ENCODE results near the gene CEACAM16.

CEACAM16 gene

DNA sequence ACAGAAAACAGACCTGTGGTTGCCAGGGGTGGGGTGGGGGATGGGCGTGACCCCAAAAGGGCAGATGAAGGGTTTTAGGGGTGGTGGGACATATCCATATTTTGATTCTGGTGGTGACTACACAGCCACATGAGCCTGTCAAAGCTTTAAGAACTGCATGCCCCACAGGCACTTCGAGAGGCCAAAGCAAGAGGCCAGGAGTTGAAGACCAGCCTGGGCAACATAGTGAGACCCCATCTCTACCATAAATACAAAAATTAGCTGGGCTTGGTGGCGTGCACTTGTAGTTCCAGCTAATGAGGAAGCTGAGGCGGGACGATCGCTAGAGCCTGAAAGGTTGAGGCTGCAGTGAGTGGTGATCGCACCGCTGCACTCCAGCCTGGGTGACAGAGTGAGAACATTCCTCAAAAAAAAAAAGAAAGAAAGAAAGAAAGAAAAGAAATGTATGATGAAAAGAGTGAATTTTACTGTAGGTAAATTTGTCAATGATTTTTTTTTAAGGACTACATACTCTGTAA, 30.6 kb downstream of the CEACAM16 start:
- ATAC-seq (replicated peaks) = no peak
- Mint-ChIP-seq H3K4me3 (no peak overlapping the region), H3K4me1 (ENCODE audit: low read depth in 2 of 2) (peaks cover 1 to 8% of the 10 kb centered on the region in 2 donors), H3K36me3 (ENCODE audit: insufficient read depth) (no peaks in the 10 kb centered on the region), H3K27me3 (no peaks in the 10 kb centered on the region), H3K27ac (no peak overlapping the region), H3K9me3 (no peaks in the 10 kb centered on the region)
- DNase-seq = no peak

DNA sequence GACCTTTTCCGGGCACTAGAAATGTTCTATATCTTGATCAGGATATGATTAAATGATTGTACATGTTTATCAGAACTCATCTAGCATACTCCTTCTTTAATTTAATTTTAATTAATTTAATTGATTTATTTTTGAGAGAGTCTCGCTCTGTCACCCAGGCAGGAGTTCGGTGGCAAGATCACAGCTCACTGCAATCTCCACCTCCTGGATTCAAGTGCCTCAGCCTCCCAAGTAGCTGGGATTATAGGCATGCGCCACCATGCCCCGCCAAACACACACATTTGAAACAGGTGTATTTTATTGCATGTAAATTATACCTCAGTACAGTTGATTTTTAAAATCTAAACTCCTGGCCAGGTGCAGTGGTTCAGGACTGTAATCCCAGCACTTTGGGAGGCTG, 32.1 kb downstream of the CEACAM16 start:
- DNase-seq = no peak
- Mint-ChIP-seq H3K9me3 (no peaks in the 10 kb centered on the region), H3K27me3 (no peaks in the 10 kb centered on the region), H3K27ac (no peak overlapping the region), H3K36me3 (ENCODE audit: insufficient read depth) (peaks cover 3% of the 10 kb centered on the region), H3K4me1 (ENCODE audit: low read depth in 2 of 2) (peaks cover 1 to 11% of the 10 kb centered on the region in 2 donors), H3K4me3 (no peak overlapping the region)
- ATAC-seq (replicated peaks) = no peak

DNA sequence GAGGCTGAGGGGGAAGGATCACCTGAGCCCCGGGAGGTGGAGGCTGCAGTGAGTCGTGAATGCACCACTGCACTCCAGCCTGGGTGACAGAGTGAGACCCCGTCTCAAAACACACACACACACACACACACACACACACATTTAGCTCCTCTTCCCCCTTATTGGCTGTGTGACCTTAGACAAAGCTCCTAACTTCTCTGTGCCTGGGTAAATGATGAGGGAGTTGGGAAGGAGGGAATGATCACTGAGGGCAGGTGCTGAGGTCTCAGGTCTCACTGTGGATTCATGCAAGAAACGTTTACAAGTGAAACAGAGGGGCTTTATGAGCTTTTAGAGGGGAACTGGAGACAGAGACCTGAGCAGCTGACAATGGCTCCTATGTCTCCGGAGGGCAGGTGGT, 32.7 kb downstream of the CEACAM16 start:
- Mint-ChIP-seq H3K36me3 (ENCODE audit: insufficient read depth) (peaks cover 3% of the 10 kb centered on the region), H3K9me3 (no peaks in the 10 kb centered on the region), H3K4me1 (ENCODE audit: low read depth in 2 of 2) (peaks cover 1 to 11% of the 10 kb centered on the region in 2 donors), H3K27ac (no peak overlapping the region), H3K27me3 (no peaks in the 10 kb centered on the region), H3K4me3 (no peak overlapping the region)
- no peak for DNase-seq
- no peak for ATAC-seq (replicated peaks)

GRCh38 chr19:44732235-44733014, 33.5 kb downstream of the CEACAM16 start:
- no peak overlapping the region for H3K27ac Mint-ChIP-seq
- DNase-seq (no peak), ATAC-seq (replicated peaks) (no peak)
- H3K27me3 Mint-ChIP-seq = no peaks in the 10 kb centered on the region
- peaks cover 3% of the 10 kb centered on the region for H3K36me3 Mint-ChIP-seq (ENCODE audit: insufficient read depth)
- peaks cover 9 to 18% of the 10 kb centered on the region in 2 donors for H3K4me1 Mint-ChIP-seq (ENCODE audit: low read depth in 2 of 2)
- H3K4me3 Mint-ChIP-seq = no peak overlapping the region
- no peaks in the 10 kb centered on the region for H3K9me3 Mint-ChIP-seq

DNA sequence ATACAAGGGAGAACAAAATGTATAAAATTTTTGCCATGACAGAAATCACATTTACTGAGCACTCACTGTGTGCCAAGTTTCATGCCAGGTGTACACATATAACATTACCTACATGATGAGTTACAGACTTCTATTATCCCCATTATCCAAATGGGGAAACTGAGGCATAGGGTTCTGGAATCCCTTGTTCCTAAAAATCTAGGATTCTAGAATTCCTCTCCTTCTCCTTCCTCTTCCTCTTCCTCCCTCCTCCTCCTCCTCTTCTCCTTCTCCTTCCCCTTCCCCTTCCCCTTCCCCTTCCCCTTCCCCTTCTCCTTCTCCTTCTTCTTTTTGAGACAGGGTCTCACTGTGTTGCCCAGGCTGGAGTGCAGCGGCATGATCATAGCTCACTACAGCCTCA, 35.4 kb downstream of the CEACAM16 start:
- Mint-ChIP-seq H3K9me3 (no peaks in the 10 kb centered on the region), H3K4me3 (no peak overlapping the region), H3K36me3 (ENCODE audit: insufficient read depth) (peaks cover 3% of the 10 kb centered on the region), H3K27me3 (no peaks in the 10 kb centered on the region), H3K27ac (no peak overlapping the region), H3K4me1 (ENCODE audit: low read depth in 2 of 2) (peaks cover 13% of the 10 kb centered on the region in 2 donors)
- ATAC-seq (replicated peaks) (no peak), DNase-seq (no peak)

DNA sequence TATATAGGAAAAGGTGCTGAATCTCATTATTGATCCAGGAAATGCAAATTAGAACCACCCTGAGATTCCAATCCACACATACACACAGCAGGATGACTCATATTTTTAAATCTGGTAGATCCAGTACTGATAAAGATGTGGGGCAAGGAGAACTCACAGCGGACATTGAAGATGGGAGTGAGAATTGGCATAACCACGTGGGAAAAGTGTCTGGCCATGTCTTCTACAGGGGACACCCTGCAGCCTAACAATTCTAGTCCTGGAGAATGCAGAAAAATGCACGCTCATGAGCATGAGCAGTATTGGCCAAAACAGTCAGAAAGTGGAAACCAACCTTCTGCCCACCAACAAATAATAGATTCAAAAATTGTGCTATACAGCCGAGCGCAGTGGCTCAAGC, 36.1 kb downstream of the CEACAM16 start:
- H3K9me3 Mint-ChIP-seq = no peaks in the 10 kb centered on the region
- peaks cover 13% of the 10 kb centered on the region in 2 donors for H3K4me1 Mint-ChIP-seq (ENCODE audit: low read depth in 2 of 2)
- ATAC-seq (replicated peaks) (no peak), DNase-seq (no peak)
- H3K36me3 Mint-ChIP-seq (ENCODE audit: insufficient read depth) = peaks cover 3% of the 10 kb centered on the region
- no peak overlapping the region for H3K27ac Mint-ChIP-seq
- H3K27me3 Mint-ChIP-seq = no peaks in the 10 kb centered on the region
- no peak overlapping the region for H3K4me3 Mint-ChIP-seq

- DNase-seq (no peak), ATAC-seq (replicated peaks) (peak; percentile 64)
- Mint-ChIP-seq H3K4me3 (peak overlapping the region in 1 of 2 donors; percentile 47), H3K4me1 (ENCODE audit: low read depth in 2 of 2) (peaks cover 13% of the 10 kb centered on the region in 2 donors), H3K9me3 (no peaks in the 10 kb centered on the region), H3K27me3 (no peaks in the 10 kb centered on the region), H3K27ac (peak overlapping the region in 1 of 2 donors; percentile 73), H3K36me3 (ENCODE audit: insufficient read depth) (peaks cover 3% of the 10 kb centered on the region)
These were observed 38.5 kb downstream of the CEACAM16 start for GRCh38 chr19:44737238-44738071.

DNA sequence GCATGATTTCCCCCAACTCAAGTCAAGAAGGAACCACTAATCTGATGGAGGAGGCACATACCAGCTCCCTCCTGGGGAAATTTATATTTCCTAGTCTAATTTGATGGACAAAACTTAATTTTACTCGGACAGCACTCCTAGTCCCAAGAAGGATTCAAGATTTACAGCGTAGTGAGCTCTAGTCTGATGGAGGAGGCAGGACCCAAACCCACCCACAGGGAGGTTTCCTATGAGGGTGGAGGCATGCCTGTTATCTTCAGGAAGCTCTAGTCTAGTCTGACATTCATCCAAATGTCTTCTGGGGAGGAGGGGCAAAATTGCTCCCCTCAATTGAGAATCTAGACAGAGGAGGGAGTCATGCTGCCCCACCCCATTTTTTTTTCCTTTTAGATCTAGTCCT, 39.2 kb downstream of the CEACAM16 start:
- DNase-seq = no peak
- H3K4me1 Mint-ChIP-seq (ENCODE audit: low read depth in 2 of 2) = peaks cover 13 to 17% of the 10 kb centered on the region in 2 donors
- H3K36me3 Mint-ChIP-seq (ENCODE audit: insufficient read depth) = peaks cover 3% of the 10 kb centered on the region
- no peaks in the 10 kb centered on the region for H3K27me3 Mint-ChIP-seq
- no peak overlapping the region for H3K27ac Mint-ChIP-seq
- H3K4me3 Mint-ChIP-seq = no peak overlapping the region
- H3K9me3 Mint-ChIP-seq = no peaks in the 10 kb centered on the region
- ATAC-seq (replicated peaks) = no peak

DNA sequence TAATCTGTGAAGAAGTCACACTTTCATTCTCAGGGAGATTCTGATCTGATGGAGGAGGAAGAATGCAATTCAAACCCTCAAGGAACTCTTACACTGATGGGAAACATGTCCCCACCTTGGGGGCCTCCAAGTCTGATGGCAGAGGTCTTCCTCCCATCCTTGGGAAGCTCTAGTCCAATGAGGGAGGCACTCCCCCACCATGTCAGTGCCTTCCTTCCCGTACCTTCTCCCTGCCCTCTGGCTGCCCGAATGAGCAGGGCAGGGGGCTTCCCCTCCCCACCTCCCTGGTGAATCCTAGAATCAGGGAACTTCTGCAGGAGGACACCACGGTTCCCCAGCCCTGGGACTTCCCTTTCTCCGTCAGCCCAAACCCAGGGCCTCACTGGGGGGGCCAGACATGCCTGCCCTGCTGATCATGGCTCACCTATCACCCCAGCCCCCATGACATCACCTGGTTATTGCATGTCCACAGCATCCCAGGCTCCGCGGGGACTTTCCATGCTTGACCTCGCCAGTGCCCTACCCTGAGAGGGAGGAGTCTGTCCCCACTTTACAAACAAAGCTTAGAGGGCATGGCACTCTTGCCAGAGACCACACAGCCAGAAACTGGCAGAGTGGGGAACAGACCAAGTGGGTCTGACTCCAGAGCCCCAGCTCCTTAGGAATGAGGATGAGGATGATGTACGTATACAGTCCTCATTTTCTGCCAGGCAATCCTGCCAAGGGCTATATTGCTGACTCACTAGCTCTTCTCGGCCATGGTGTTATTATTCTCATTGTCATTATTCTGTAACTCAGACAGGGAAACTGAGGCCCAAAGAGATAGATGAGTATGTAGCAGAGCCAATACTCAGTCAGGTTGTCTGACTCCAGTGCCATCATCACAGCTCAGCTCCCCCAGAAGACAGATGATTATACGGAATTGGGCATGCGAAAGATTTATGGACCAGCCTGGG, 39.9 kb downstream of the CEACAM16 start:
- Mint-ChIP-seq H3K9me3 (no peaks in the 10 kb centered on the region), H3K4me1 (ENCODE audit: low read depth in 2 of 2) (peaks cover 13 to 17% of the 10 kb centered on the region in 2 donors)

DNA sequence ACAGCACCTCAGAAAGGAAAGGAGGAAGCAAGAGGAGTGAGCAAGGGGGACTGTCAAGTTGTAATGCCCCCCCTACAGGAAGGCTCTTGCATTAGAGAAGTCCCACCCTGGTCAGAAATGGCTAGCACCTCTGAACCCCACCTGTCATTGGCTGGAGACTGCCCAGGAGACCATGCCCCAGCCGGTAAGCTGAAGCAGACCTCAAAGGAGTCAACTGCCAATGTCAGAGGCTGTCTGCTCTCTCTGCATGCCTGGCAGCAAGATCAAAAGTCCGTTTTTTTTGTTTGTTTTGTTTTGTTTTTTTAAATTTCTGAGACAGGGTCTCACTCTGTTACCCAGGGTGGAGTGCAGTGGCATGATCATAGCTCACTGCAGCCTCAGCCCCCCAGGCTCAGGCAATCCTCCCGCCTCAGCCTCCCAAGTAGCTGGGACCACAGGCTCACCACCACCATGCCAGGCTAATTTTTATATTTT, 41.4 kb downstream of the CEACAM16 start:
- ATAC-seq (replicated peaks) = no peak
- H3K27me3 Mint-ChIP-seq = no peaks in the 10 kb centered on the region
- peaks cover 10 to 17% of the 10 kb centered on the region in 2 donors for H3K4me1 Mint-ChIP-seq (ENCODE audit: low read depth in 2 of 2)

More for the DNA sequence above, 39.9 kb downstream of the CEACAM16 start:
- ATAC-seq (replicated peaks) (no peak), DNase-seq (no peak)
- no peak overlapping the region for H3K4me3 Mint-ChIP-seq
- H3K27ac Mint-ChIP-seq = peak overlapping the region; percentile 10 to 28
- no peaks in the 10 kb centered on the region for H3K27me3 Mint-ChIP-seq
- H3K36me3 Mint-ChIP-seq (ENCODE audit: insufficient read depth) = peaks cover 3% of the 10 kb centered on the region

GRCh38 chr19:44741258-44741731, 42.3 kb downstream of the CEACAM16 start:
- ATAC-seq (replicated peaks) (no peak), DNase-seq (no peak)
- H3K9me3 Mint-ChIP-seq = no peaks in the 10 kb centered on the region
- H3K36me3 Mint-ChIP-seq (ENCODE audit: insufficient read depth) = peaks cover 3% of the 10 kb centered on the region
- no peak overlapping the region for H3K27ac Mint-ChIP-seq
- H3K4me3 Mint-ChIP-seq = no peak overlapping the region
- H3K27me3 Mint-ChIP-seq = no peaks in the 10 kb centered on the region
- peaks cover 16 to 18% of the 10 kb centered on the region in 2 donors for H3K4me1 Mint-ChIP-seq (ENCODE audit: low read depth in 2 of 2)

More for the DNA sequence above, 41.4 kb downstream of the CEACAM16 start:
- no peak for DNase-seq
- Mint-ChIP-seq H3K4me3 (no peak overlapping the region), H3K27ac (peak overlapping the region in 1 of 2 donors; percentile 52), H3K36me3 (ENCODE audit: insufficient read depth) (peaks cover 3% of the 10 kb centered on the region), H3K9me3 (no peaks in the 10 kb centered on the region)

- no peak overlapping the region for H3K4me3 Mint-ChIP-seq
- ATAC-seq (replicated peaks) = peak; percentile 28
- DNase-seq = no peak
- H3K4me1 Mint-ChIP-seq (ENCODE audit: low read depth in 2 of 2) = peaks cover 18 to 21% of the 10 kb centered on the region in 2 donors
- peaks cover 4% of the 10 kb centered on the region for H3K36me3 Mint-ChIP-seq (ENCODE audit: insufficient read depth)
- no peaks in the 10 kb centered on the region for H3K27me3 Mint-ChIP-seq
- H3K9me3 Mint-ChIP-seq = no peaks in the 10 kb centered on the region
- H3K27ac Mint-ChIP-seq = peak overlapping the region in 1 of 2 donors; percentile 27
These were observed 42.9 kb downstream of the CEACAM16 start for GRCh38 chr19:44741841-44742329.
